ENCODE measurements around the gene TAF1C. TPM values are rescaled to one million over a fixed set of nuclear protein-coding genes. Genes with fewer than 3 reads are reported as not detected.

The TAF1C gene
- total and polyA plus RNA-seq, 9 of the 15 experiments (the other 6 are each of a cell fraction or from before 2014, with no cell fraction given), result 1.5 to 74.8 (median 21.0) TPM

DNA sequence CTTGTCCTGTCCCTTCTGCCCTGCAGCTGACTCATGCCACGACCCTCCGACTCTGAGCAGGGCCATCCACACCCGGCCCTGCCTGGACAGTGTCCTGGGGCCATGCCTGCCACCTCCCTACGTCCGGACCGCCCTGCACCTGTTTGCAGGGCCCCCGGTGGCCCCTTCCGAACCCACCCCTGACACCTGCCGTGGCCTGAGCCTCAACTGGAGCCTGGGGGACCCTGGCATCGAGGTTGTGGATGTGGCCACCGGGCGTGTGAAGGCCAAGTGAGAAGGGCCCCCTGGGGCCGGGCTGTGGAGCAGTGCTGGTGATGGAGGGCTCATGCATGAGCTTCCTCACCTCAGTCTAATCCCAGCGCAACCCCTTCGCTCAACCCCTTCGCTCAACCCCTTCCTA is 9.2 kb upstream of the TAF1C start:
- no peak overlapping the region for H3K4me3 ChIP-seq
- TF ChIP-seq, protein P1, sequence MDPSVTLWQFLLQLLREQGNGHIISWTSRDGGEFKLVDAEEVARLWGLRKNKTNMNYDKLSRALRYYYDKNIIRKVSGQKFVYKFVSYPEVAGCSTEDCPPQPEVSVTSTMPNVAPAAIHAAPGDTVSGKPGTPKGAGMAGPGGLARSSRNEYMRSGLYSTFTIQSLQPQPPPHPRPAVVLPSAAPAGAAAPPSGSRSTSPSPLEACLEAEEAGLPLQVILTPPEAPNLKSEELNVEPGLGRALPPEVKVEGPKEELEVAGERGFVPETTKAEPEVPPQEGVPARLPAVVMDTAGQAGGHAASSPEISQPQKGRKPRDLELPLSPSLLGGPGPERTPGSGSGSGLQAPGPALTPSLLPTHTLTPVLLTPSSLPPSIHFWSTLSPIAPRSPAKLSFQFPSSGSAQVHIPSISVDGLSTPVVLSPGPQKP (CRISPR knock-in tag; IDR thresholded peaks at IDR 0.05), result no peak
- no peak for TF ChIP-seq MYBL2 (IDR thresholded peaks at IDR 0.05; ENCODE audit: low read depth)
- TF ChIP-seq MYBL2 (CRISPR knock-in tag; IDR thresholded peaks at IDR 0.05; ENCODE audit: borderline replicate concordance), result no peak
- no peak for TF ChIP-seq NONO (IDR thresholded peaks at IDR 0.05; ENCODE audit: low read depth in 2 of 2, low read length in 1 of 2)
- TF ChIP-seq ZNF143 (CRISPR knock-in tag; IDR thresholded peaks at IDR 0.05), result no peak
- TF ChIP-seq ADNP (tag; IDR thresholded peaks at IDR 0.05), result no peak
- no peak for TF ChIP-seq KLF16 (IDR thresholded peaks at IDR 0.05)
- TF ChIP-seq PHB (CRISPR knock-in tag; IDR thresholded peaks at IDR 0.05), result no peak
- no peak for TF ChIP-seq TGIF2 (CRISPR knock-in tag; IDR thresholded peaks at IDR 0.05)
- TF ChIP-seq RBFOX2 (IDR thresholded peaks at IDR 0.05; ENCODE audit: low read depth, low read length), result no peak
- no peak for TF ChIP-seq SMARCB1 (IDR thresholded peaks at IDR 0.05; ENCODE audit: insufficient read length, low read depth)
- no peak for TF ChIP-seq ZNF253 (CRISPR knock-in tag; conservative IDR thresholded peaks at IDR 0.05)
- no peak for TF ChIP-seq ZNF830 (CRISPR knock-in tag; IDR thresholded peaks at IDR 0.05)
- no peak for TF ChIP-seq TEAD1 (CRISPR knock-in tag; IDR thresholded peaks at IDR 0.05)
- TF ChIP-seq ZFX (CRISPR knock-in tag; IDR thresholded peaks at IDR 0.05), result no peak
- no peak for TF ChIP-seq MCM5 (IDR thresholded peaks at IDR 0.05; ENCODE audit: low read depth)
- no peak for TF ChIP-seq TRIM28 (IDR thresholded peaks at IDR 0.05)
- no peak for TF ChIP-seq RAD51 (IDR thresholded peaks at IDR 0.05; ENCODE audit: borderline replicate concordance, low read depth)
- no peak for TF ChIP-seq ZKSCAN3 (CRISPR knock-in tag; IDR thresholded peaks at IDR 0.05)
- no peak for TF ChIP-seq ZNF263 (CRISPR knock-in tag; IDR thresholded peaks at IDR 0.05; ENCODE audit: borderline replicate concordance)
- TF ChIP-seq FOXA3 (CRISPR knock-in tag; conservative IDR thresholded peaks at IDR 0.05 in 1 of 2, IDR thresholded peaks at IDR 0.05 in 1 of 2), result no peak
- H2AFZ ChIP-seq (ENCODE audit: low read depth, low read length), result no peak overlapping the region
- peaks cover 73 to 88% of the 10 kb centered on the region in 2 experiments for H3K27me3 ChIP-seq (ENCODE audit: control insufficient read depth in 2 of 2, insufficient read depth in 2 of 2, low read length in 2 of 2)
- FAIRE-seq, result no peak
- 0 out of 4 replicates have a peak overlapping the region, but pooled peaks of 1 of the 2 experiments have one; percentile 43 for H3K9ac ChIP-seq (ENCODE audit: insufficient read depth in 1 of 2, low read depth in 2 of 2, low read length in 2 of 2)
- peaks cover 12% of the 10 kb centered on the region for H4K20me1 ChIP-seq (replicated peaks; ENCODE audit: control insufficient read depth, insufficient read depth, low read length)
- POLR2A ChIA-PET, result interaction anchor here (0.5 to 2.4 kb wide), 5 partner anchors 8 to 116 kb away, joined by 3 to 5 read pairs (median 3); partner anchors contain the start of gene TAF1C
- intact Hi-C loops (cut with micrococcal nuclease) (no loop called here), in situ Hi-C loops (cut with MboI) (no loop called here)
- H3K27ac ChIP-seq (ENCODE audit: extremely low read depth, low read depth, low read length), result no peak overlapping the region
- no peak overlapping the region for H3K4me2 ChIP-seq (ENCODE audit: insufficient read depth, low read length)
- ATAC-seq, result peak; percentile 8; the same call in 2 of the 3 replicates
- WGBS (ENCODE audit: insufficient coverage, low coverage, missing lambda C conversion rate), result 23% methylated on average over 16 of the region's 16 CpGs
- H3K4me1 ChIP-seq (replicated peaks in 1 of 2; ENCODE audit: control insufficient read depth in 2 of 2, insufficient read depth in 2 of 2, low read length in 2 of 2), result peaks cover 0 to 38% of the 10 kb centered on the region in 2 experiments; a peak in 2 of 5 replicates
- no peaks in the 10 kb centered on the region for H3K36me3 ChIP-seq (ENCODE audit: control insufficient read depth, insufficient read depth, low read length)
- BruUV-seq (replicated peaks), result no TSS peak
- no peaks in the 10 kb centered on the region for H3K79me2 ChIP-seq (ENCODE audit: control insufficient read depth, insufficient read depth, low read length)
- peaks cover 4% of the 10 kb centered on the region for H3K9me1 ChIP-seq (ENCODE audit: control insufficient read depth, insufficient read depth, low read length)
- CTCF ChIA-PET (ENCODE audit: low intra/inter-chr PET ratio), result no interaction called here
- no peaks in the 10 kb centered on the region for H3K9me3 ChIP-seq (replicated peaks; ENCODE audit: control insufficient read depth, insufficient read depth, low read depth, low read length)
- no peak for DNase-seq (ENCODE audit: extremely low read depth in 1 of 4, low spot score in 3 of 4)
